Hepatocyte (in vitro differentiated cells): ENCODE results near the gene CLIP4. TPM values are rescaled to one million over a fixed set of nuclear protein-coding genes. Genes with fewer than 3 reads are reported as not detected.

Experiments used
- DNase-seq: peaks from one replicate; pipeline ENCODE4 v3.0.0-alpha.2; 2016; ENCODE audit warnings: low spot score
- H2AFZ ChIP-seq: fragments of 200-600 bp; sonication (generic); 2 replicates; pipeline ENCODE4 v1.6.0; 2016; ENCODE audit warnings: antibody characterized with exemption, mild to moderate bottlenecking
- H3K27ac ChIP-seq: fragments of 200-600 bp; sonication (generic); 2 replicates; pipeline ENCODE4 v1.5.1; 2016; ENCODE audit warnings: mild to moderate bottlenecking
- H3K27me3 ChIP-seq: fragments of 200-600 bp; sonication (generic); 2 replicates; pipeline ENCODE4 v1.6.1; 2016
- H3K36me3 ChIP-seq: fragments of 200-600 bp; sonication (generic); replicated peaks from 2 replicates; pipeline ENCODE4 v1.5.1; 2016; ENCODE audit warnings: low read depth; ENCODE audit not compliant: insufficient read depth
- H3K4me1 ChIP-seq: fragments of 200-600 bp; sonication (generic); 2 replicates; pipeline ENCODE4 v1.5.1; 2016; ENCODE audit warnings: mild to moderate bottlenecking, moderate library complexity; ENCODE audit not compliant: insufficient read depth
- H3K4me2 ChIP-seq: fragments of 200-600 bp; sonication (generic); 2 replicates; pipeline ENCODE4 v1.6.0; 2016
- H3K4me3 ChIP-seq: fragments of 200-600 bp; sonication (generic); 2 replicates; pipeline ENCODE4 v1.5.1; 2016; ENCODE audit warnings: mild to moderate bottlenecking
- H3K79me2 ChIP-seq: fragments of 200-600 bp; sonication (generic); 2 replicates; pipeline ENCODE4 v1.6.0; 2017; ENCODE audit warnings: mild to moderate bottlenecking
- H3K9me2 ChIP-seq: fragments of 200-600 bp; sonication (generic); replicated peaks from 2 replicates; pipeline ENCODE4 v1.6.0; 2017; ENCODE audit warnings: mild to moderate bottlenecking; ENCODE audit not compliant: insufficient read depth
- H3K9me3 ChIP-seq: fragments of 200-600 bp; sonication (generic); 2 replicates; pipeline ENCODE4 v1.5.1; 2016; ENCODE audit warnings: low read depth, mild to moderate bottlenecking
- H4K20me1 ChIP-seq: fragments of 200-600 bp; sonication (generic); 2 replicates; pipeline ENCODE4 v1.6.0; 2016; ENCODE audit warnings: mild to moderate bottlenecking; ENCODE audit not compliant: insufficient read depth, poor library complexity, severe bottlenecking
- CTCF ChIP-seq: fragments of 200-600 bp; sonication (generic); IDR thresholded peaks from 2 replicates; pipeline ENCODE4 v1.5.1; 2016; ENCODE audit warnings: antibody characterized with exemption, mild to moderate bottlenecking; ENCODE audit not compliant: poor library complexity
- EZH2 ChIP-seq: fragments of 200-600 bp; sonication (generic); IDR thresholded peaks from 2 replicates; pipeline ENCODE4 v1.6.1; 2016; ENCODE audit warnings: antibody characterized with exemption, mild to moderate bottlenecking, borderline replicate concordance
- EZH2phosphoT487 ChIP-seq: fragments of 200-600 bp; sonication (generic); IDR thresholded peaks from one replicate; pipeline ENCODE4 v1.6.1; 2018; ENCODE audit warnings: antibody characterized with exemption, mild to moderate bottlenecking, low read depth, moderate library complexity; ENCODE audit not compliant: unreplicated experiment, severe bottlenecking
- WGBS: methylation state at CpG from one replicate; pipeline ENCODE4 v1.1.6; 2016; ENCODE audit warnings: low lambda C conversion rate; ENCODE audit errors: missing lambda C conversion rate; 5-methylcytosine and 5-hydroxymethylcytosine counted together
- polyA plus RNA-seq: library from polyadenylated mRNA; unstranded; fragments of >200 nt; fragmentation: Nextera tagmentation; extraction: Ambion mirVana; gene quantifications from 2 replicates; pipeline ENCODE4 v1.2.1, GENCODE V29; 2016
- total RNA-seq: library from RNA; depleted of rRNA; stranded (reverse); fragments of >200 nt; gene quantifications from 2 replicates; pipeline ENCODE4 v1.2.3, GENCODE V29; 2014

The CLIP4 gene
- total and polyA plus RNA-seq, 2 experiments from 2014 or later, result 17.3 to 35.6 TPM

GRCh38 chr2:29074411-29074810, 40.8 kb upstream of the CLIP4 start, which contains the start of gene PCARE:
Gene PCARE, minus strand, starts transcription at chr2:29074523. Its CDS starts 262 bp downstream, at chr2:29074261.
- Histone ChIP-seq H3K4me1 (no peaks in the 10 kb centered on the region), H3K27ac (no peak within 1 kb of the TSS), H3K9me3 (no peaks in the 10 kb centered on the region), H2AFZ (no peak within 1 kb of the TSS), H3K27me3 (no peaks in the 10 kb centered on the region), H4K20me1 (no peaks in the 10 kb centered on the region), H3K36me3 (no peaks in the 10 kb centered on the region), H3K4me3 (no peak within 1 kb of the TSS), H3K4me2 (no peak within 1 kb of the TSS), H3K79me2 (no peaks in the 10 kb centered on the region), H3K9me2 (no peaks in the 10 kb centered on the region)
- DNase-seq, result no peak
- WGBS, result 71% methylated on average over 8 of the region's 8 CpGs
- no peak for TF ChIP-seq CTCF
- no peak for TF ChIP-seq EZH2
- TF ChIP-seq EZH2phosphoT487, result no peak

DNA sequence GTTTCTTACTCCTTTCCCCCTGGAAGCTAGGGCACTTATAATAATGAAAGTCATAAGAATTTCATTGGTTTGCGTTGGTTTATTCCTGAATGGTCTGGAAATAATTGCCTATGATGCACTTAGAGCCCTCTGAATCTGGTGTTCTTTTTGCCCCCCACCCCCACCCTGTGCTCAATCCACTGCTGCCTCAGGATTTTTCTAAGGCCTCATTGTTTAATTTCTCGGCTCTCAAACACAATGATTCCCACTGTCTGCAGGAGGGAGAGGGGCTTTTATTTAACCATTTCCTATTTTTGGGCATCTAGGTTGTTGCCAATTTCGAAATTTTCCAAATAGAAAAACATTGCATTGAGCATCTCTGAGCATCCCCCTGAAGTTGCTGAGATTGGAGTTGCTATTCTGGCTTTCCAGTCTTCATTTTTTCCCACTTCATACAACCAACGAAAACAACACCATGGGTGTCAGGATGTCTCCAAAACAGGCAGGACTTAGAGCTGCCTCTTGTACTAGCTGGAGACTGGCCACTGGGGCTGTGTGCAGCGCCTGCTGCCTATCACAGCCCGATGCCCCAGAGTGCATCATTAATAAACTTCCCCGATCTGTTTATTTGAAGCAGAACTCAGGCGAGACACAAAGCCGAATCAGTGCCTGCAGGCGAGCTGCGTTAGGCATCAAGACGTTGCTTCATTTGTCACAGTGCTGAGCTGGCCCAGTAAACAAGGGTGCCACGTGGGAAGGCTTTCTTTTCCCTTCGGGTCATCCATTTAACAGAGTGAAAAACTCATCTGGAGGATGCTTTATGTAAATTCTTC, 39.1 kb upstream of the CLIP4 start:
- Histone ChIP-seq H3K27me3 (no peaks in the 10 kb centered on the region), H3K27ac (no peak overlapping the region), H3K36me3 (no peaks in the 10 kb centered on the region), H2AFZ (no peak overlapping the region), H3K4me1 (no peaks in the 10 kb centered on the region), H4K20me1 (no peaks in the 10 kb centered on the region), H3K9me2 (no peaks in the 10 kb centered on the region), H3K79me2 (no peaks in the 10 kb centered on the region), H3K9me3 (no peaks in the 10 kb centered on the region), H3K4me3 (no peak overlapping the region), H3K4me2 (no peak overlapping the region)
- no peak for DNase-seq
- no peak for TF ChIP-seq EZH2phosphoT487
- no peak for TF ChIP-seq CTCF
- TF ChIP-seq EZH2, result no peak
- WGBS, result 53% methylated on average over 14 of the region's 14 CpGs

DNA sequence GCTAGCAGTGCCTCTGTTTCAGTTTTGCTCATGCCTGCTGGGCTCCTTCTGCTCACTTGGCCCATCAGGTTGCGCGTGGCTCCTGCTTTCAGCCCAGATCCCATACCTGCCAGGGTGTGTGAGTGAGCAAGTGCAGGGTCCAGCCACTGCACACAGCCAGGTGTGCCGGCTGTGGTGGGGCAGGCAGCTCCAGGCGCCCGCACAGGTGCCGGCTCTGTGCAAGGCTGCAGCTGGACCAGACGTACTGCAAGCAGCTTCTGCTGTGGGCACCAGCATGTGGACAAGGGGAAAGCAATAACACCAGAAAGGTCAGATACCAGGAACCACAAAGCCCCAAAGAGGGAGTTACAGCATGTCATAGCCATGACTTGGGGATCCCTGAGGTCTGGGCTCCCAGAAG, 35.3 kb upstream of the CLIP4 start:
- no peaks in the 10 kb centered on the region for H3K9me2 ChIP-seq
- WGBS, result 97% methylated on average over 7 of the region's 7 CpGs
- DNase-seq, result no peak
- no peaks in the 10 kb centered on the region for H3K27me3 ChIP-seq
- H3K79me2 ChIP-seq, result no peaks in the 10 kb centered on the region
- H4K20me1 ChIP-seq, result no peaks in the 10 kb centered on the region
- no peaks in the 10 kb centered on the region for H3K9me3 ChIP-seq
- no peak overlapping the region for H3K4me3 ChIP-seq
- no peak overlapping the region for H2AFZ ChIP-seq
- no peaks in the 10 kb centered on the region for H3K4me1 ChIP-seq
- no peak overlapping the region for H3K27ac ChIP-seq
- H3K4me2 ChIP-seq, result no peak overlapping the region
- TF ChIP-seq CTCF (no peak), EZH2phosphoT487 (no peak), EZH2 (no peak)
- H3K36me3 ChIP-seq, result no peaks in the 10 kb centered on the region
